Mesenchymal stem cell (in vitro differentiated cells and primary cell): Measurements from ENCODE around the gene SLC9A4.

Source experiments
- DNase-seq: peaks from one replicate; pipeline ENCODE4 v3.0.0-alpha.2; 2013
- H2AFZ ChIP-seq: one replicate; pipeline ENCODE4 v1.6.1; 2013; ENCODE audit warnings: low read depth, mild to moderate bottlenecking, control low read depth, inconsistent platforms, low read length, moderate library complexity
- H2AK5ac ChIP-seq: 2 replicates; pipeline ENCODE4 v1.6.1; 2013; ENCODE audit warnings: low read length, moderate library complexity, mild to moderate bottlenecking, inconsistent platforms; ENCODE audit not compliant: severe bottlenecking
- H2BK120ac ChIP-seq: one replicate; pipeline ENCODE4 v1.6.1; 2013; ENCODE audit warnings: low read depth, mild to moderate bottlenecking, inconsistent platforms, low read length, moderate library complexity
- H2BK12ac ChIP-seq, 2 experiments: one replicate each; pipeline ENCODE4 v1.6.1; 2013; ENCODE audit warnings: inconsistent platforms in 2 of 2, low read length in 2 of 2, mild to moderate bottlenecking in 2 of 2, moderate library complexity in 2 of 2, control low read depth in 1 of 2
- H2BK15ac ChIP-seq: one replicate; pipeline ENCODE4 v1.6.1; 2013; ENCODE audit warnings: mild to moderate bottlenecking, low read depth, inconsistent platforms; ENCODE audit not compliant: poor library complexity, severe bottlenecking
- H2BK5ac ChIP-seq: 2 replicates; pipeline ENCODE4 v1.6.1; 2013; ENCODE audit warnings: low read depth, mild to moderate bottlenecking, low read length, control low read depth, inconsistent platforms; ENCODE audit not compliant: poor library complexity, severe bottlenecking
- H3K14ac ChIP-seq, 2 experiments: one replicate each; pipeline ENCODE4 v1.6.1; 2013; ENCODE audit warnings: inconsistent platforms in 2 of 2, low read length in 2 of 2, control low read depth in 1 of 2, mild to moderate bottlenecking in 1 of 2, moderate library complexity in 1 of 2
- H3K18ac ChIP-seq, 2 experiments: one replicate each; pipeline ENCODE4 v1.6.1; 2013; ENCODE audit warnings: inconsistent platforms in 2 of 2, low read length in 2 of 2, control low read depth in 1 of 2, low read depth in 1 of 2, mild to moderate bottlenecking in 1 of 2
- H3K23ac ChIP-seq, 2 experiments: one replicate each; pipeline ENCODE4 v1.6.1; 2013; ENCODE audit warnings: inconsistent platforms in 2 of 2, low read length in 2 of 2, mild to moderate bottlenecking in 2 of 2, moderate library complexity in 2 of 2, control low read depth in 1 of 2
- H3K27ac ChIP-seq: 2 replicates; pipeline ENCODE4 v1.5.1; 2013; ENCODE audit warnings: mild to moderate bottlenecking, moderate library complexity, low read length, control low read depth, inconsistent platforms; ENCODE audit not compliant: poor library complexity, severe bottlenecking
- H3K27me3 ChIP-seq, 2 experiments: 2 replicates each; pipeline versions ENCODE4 v1.6.1 to v1.7.0; 2013; ENCODE audit warnings: low read length in 2 of 2, mild to moderate bottlenecking in 2 of 2, moderate library complexity in 2 of 2, control low read depth in 1 of 2, inconsistent platforms in 1 of 2; ENCODE audit not compliant: control insufficient read depth in 1 of 2, insufficient read depth in 1 of 2
- H3K36me3 ChIP-seq, 2 experiments: 2 replicates each; pipeline versions ENCODE4 v1.6.1 to v1.7.0; 2013; ENCODE audit warnings: low read length in 2 of 2, control low read depth in 1 of 2, inconsistent platforms in 1 of 2, low read depth in 1 of 2, mild to moderate bottlenecking in 1 of 2; ENCODE audit not compliant: insufficient read depth in 2 of 2, control insufficient read depth in 1 of 2
- H3K4ac ChIP-seq, 2 experiments: one replicate each; pipeline ENCODE4 v1.6.1; 2013; ENCODE audit warnings: inconsistent platforms in 2 of 2, low read length in 2 of 2, mild to moderate bottlenecking in 2 of 2, moderate library complexity in 2 of 2, control low read depth in 1 of 2, low read depth in 1 of 2
- H3K4me1 ChIP-seq: 2 replicates; pipeline ENCODE4 v1.6.1; 2013; ENCODE audit warnings: low read depth, low read length, control low read depth; ENCODE audit not compliant: control insufficient read depth, insufficient read depth
- H3K4me2 ChIP-seq: 2 replicates; pipeline ENCODE4 v1.6.1; 2013; ENCODE audit warnings: low read length, mild to moderate bottlenecking, inconsistent platforms; ENCODE audit not compliant: poor library complexity, severe bottlenecking
- H3K4me3 ChIP-seq, 2 experiments: 2 replicates each; pipeline versions ENCODE4 v1.5.1 to v1.7.0; 2013; ENCODE audit warnings: low read length in 2 of 2, mild to moderate bottlenecking in 2 of 2, control low read depth in 1 of 2, low read depth in 1 of 2; ENCODE audit not compliant: insufficient read depth in 1 of 2
- H3K79me1 ChIP-seq: replicated peaks from 2 replicates; pipeline ENCODE4 v1.6.1; 2013; ENCODE audit warnings: mild to moderate bottlenecking, control low read depth, low read length, inconsistent platforms; ENCODE audit not compliant: poor library complexity, severe bottlenecking
- H3K9ac ChIP-seq: 2 replicates; pipeline ENCODE4 v1.7.0; 2013; ENCODE audit warnings: mild to moderate bottlenecking, low read length, moderate library complexity
- H3K9me3 ChIP-seq: 2 replicates; pipeline ENCODE4 v1.7.0; 2013; ENCODE audit warnings: mild to moderate bottlenecking, low read length; ENCODE audit not compliant: control insufficient read depth
- H4K8ac ChIP-seq: one replicate; pipeline ENCODE4 v1.6.1; 2013; ENCODE audit warnings: inconsistent platforms, mild to moderate bottlenecking, low read length, moderate library complexity
- H4K91ac ChIP-seq: one replicate; pipeline ENCODE4 v1.6.1; 2013; ENCODE audit warnings: mild to moderate bottlenecking, low read length, inconsistent platforms
- WGBS: methylation state at CpG from one replicate; pipeline ENCODE4 v1.1.7; 2013; ENCODE audit warnings: mixed read lengths; 5-methylcytosine and 5-hydroxymethylcytosine counted together

Gene SLC9A4

GRCh38 chr2:102451968-102452367, 21.1 kb upstream of the SLC9A4 start:
- DNase-seq = no peak
- H3K27ac ChIP-seq = no peak overlapping the region
- no peak overlapping the region for H2BK12ac ChIP-seq
- peaks cover 14 to 24% of the 10 kb centered on the region in 2 experiments for H3K27me3 ChIP-seq
- no peak overlapping the region for H2BK15ac ChIP-seq
- H4K8ac ChIP-seq = no peak overlapping the region
- no peak overlapping the region for H2BK120ac ChIP-seq
- no peaks in the 10 kb centered on the region for H3K4me1 ChIP-seq
- WGBS = 61% methylated on average over 2 of the region's 2 CpGs
- H3K9ac ChIP-seq = no peak overlapping the region
- no peak overlapping the region for H3K14ac ChIP-seq
- no peak overlapping the region for H3K23ac ChIP-seq
- H3K79me1 ChIP-seq = no peaks in the 10 kb centered on the region
- no peak overlapping the region for H3K4me2 ChIP-seq
- no peak overlapping the region for H3K4ac ChIP-seq
- H2AK5ac ChIP-seq = no peak overlapping the region
- H3K9me3 ChIP-seq = no peaks in the 10 kb centered on the region
- H2BK5ac ChIP-seq = no peak overlapping the region
- H2AFZ ChIP-seq = no peak overlapping the region
- no peak overlapping the region for H3K4me3 ChIP-seq
- no peak overlapping the region for H3K18ac ChIP-seq
- H4K91ac ChIP-seq = no peak overlapping the region
- no peaks in the 10 kb centered on the region for H3K36me3 ChIP-seq

DNA sequence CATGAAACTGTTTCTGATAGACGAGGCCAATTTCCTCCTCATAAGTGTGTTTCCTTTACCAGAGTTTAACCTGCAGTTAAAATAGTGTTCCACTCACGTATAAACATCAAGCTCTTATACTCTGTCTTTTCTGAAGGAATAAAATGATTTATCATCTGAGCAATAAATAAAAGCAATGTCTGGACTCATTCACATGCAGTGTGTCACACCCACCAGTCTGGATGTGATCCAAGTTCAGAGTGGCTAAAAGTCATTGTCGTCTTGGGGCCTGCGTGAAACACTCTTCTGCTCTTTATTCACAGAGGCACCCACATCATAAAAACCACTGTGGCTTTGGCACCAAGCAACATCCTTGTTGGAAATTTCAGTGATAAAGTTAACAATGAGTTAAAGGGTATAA, 19.5 kb upstream of the SLC9A4 start:
- Histone ChIP-seq H3K36me3 (no peaks in the 10 kb centered on the region), H2BK120ac (no peak overlapping the region), H3K14ac (no peak overlapping the region), H3K79me1 (no peaks in the 10 kb centered on the region), H3K4me3 (no peak overlapping the region), H3K4ac (no peak overlapping the region), H3K27ac (no peak overlapping the region), H2AK5ac (no peak overlapping the region), H4K8ac (no peak overlapping the region), H2BK15ac (no peak overlapping the region), H3K18ac (no peak overlapping the region), H2BK12ac (no peak overlapping the region), H3K4me2 (no peak overlapping the region), H3K27me3 (peaks cover 14 to 24% of the 10 kb centered on the region in 2 experiments), H3K23ac (no peak overlapping the region), H4K91ac (no peak overlapping the region), H3K4me1 (no peaks in the 10 kb centered on the region), H2BK5ac (no peak overlapping the region), H3K9me3 (no peaks in the 10 kb centered on the region), H3K9ac (no peak overlapping the region), H2AFZ (no peak overlapping the region)
- WGBS = 31% methylated on average over 2 of the region's 4 CpGs
- DNase-seq = no peak

DNA sequence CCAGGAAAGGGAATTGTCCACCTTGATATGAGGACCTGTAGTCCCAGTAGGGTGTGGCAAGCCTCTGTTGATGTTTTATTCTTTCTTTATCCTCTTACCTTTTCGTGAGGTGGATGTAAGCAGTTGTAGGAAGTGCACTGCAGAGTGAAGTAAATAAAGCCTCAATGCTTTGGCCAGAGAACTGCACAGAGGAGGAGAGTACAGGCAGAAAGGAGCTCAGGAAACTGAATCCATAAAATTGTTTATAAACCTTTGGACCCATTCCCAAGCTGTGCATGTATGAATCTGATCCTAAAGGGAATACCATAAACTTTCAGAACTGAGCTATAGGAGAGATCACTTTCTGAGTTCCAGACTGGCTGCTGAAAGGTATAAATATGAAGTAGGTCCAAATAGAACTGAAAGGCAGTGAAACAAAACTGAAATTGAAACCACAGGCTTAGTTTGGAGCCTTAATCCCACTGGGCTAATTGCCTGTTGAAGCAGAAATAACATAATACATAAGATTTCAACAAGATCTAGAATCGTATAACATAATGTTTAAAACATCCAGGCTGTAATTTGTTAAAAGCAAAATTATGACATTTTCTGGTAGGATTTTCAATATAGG, 17.9 kb upstream of the SLC9A4 start:
- Histone ChIP-seq H2AFZ (no peak overlapping the region), H3K4me2 (no peak overlapping the region), H3K9ac (no peak overlapping the region), H3K79me1 (no peaks in the 10 kb centered on the region), H2BK15ac (no peak overlapping the region), H3K9me3 (no peaks in the 10 kb centered on the region), H2BK120ac (no peak overlapping the region), H3K18ac (no peak overlapping the region), H2BK12ac (no peak overlapping the region), H4K91ac (no peak overlapping the region), H2AK5ac (no peak overlapping the region), H2BK5ac (no peak overlapping the region), H3K4me1 (no peaks in the 10 kb centered on the region), H3K36me3 (no peaks in the 10 kb centered on the region), H3K4me3 (no peak overlapping the region), H3K14ac (no peak overlapping the region), H3K23ac (no peak overlapping the region), H3K4ac (no peak overlapping the region), H3K27me3 (peaks cover 14 to 26% of the 10 kb centered on the region in 2 experiments), H3K27ac (no peak overlapping the region), H4K8ac (no peak overlapping the region)
- no peak for DNase-seq
- 69% methylated on average over 1 of the region's 2 CpGs for WGBS

DNA sequence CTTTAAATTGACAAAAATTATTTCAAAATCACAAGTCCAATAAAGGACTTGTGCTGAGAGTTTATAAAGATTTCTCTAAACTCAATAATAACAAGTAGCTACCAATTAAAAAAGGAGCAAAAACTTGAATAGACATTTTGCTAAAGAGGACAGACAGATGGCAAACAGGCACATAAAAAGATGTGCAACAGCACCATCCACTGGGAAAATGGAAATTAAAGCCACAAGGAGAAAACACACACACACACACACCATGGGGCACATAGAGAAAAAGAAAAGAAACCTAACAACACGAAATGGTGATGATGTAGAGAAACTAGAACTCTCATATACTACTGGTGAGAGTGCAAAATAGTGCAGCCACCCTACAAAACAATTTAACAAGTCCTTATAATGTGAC, 12.6 kb upstream of the SLC9A4 start:
- no CpG with 5 or more reads among the region's 1 CpG for WGBS

More for the DNA sequence above, 12.6 kb upstream of the SLC9A4 start:
- Histone ChIP-seq H3K14ac (no peak overlapping the region), H3K27ac (no peak overlapping the region), H3K27me3 (peaks cover 14 to 29% of the 10 kb centered on the region in 2 experiments), H2BK120ac (no peak overlapping the region), H3K18ac (no peak overlapping the region), H4K91ac (no peak overlapping the region), H3K4me3 (no peak overlapping the region), H3K4me2 (no peak overlapping the region), H2BK5ac (no peak overlapping the region), H3K4me1 (no peaks in the 10 kb centered on the region), H2AFZ (no peak overlapping the region), H4K8ac (no peak overlapping the region), H3K4ac (no peak overlapping the region), H3K36me3 (no peaks in the 10 kb centered on the region), H2AK5ac (no peak overlapping the region), H2BK12ac (no peak overlapping the region), H3K23ac (no peak overlapping the region), H3K9ac (no peak overlapping the region), H2BK15ac (no peak overlapping the region), H3K79me1 (no peaks in the 10 kb centered on the region), H3K9me3 (no peaks in the 10 kb centered on the region)
- no peak for DNase-seq
